Pulmonary artery endothelial cell (primary cell): ENCODE measurements around the gene OSM. TPM values are rescaled to one million over a fixed set of nuclear protein-coding genes. Genes with fewer than 3 reads are reported as not detected.

Experiments used
- DNase-seq: peaks from one replicate; pipeline ENCODE4 v3.0.0-alpha.2; 2011; ENCODE audit warnings: low read depth, low spot score
- total RNA-seq: library from RNA; depleted of rRNA; stranded (reverse); fragments of >200 nt; gene quantifications from 2 replicates; pipeline ENCODE4 v1.2.3, GENCODE V29; 2014

OSM gene
- total RNA-seq, 1 donor from 2014 or later, result not detected

DNA sequence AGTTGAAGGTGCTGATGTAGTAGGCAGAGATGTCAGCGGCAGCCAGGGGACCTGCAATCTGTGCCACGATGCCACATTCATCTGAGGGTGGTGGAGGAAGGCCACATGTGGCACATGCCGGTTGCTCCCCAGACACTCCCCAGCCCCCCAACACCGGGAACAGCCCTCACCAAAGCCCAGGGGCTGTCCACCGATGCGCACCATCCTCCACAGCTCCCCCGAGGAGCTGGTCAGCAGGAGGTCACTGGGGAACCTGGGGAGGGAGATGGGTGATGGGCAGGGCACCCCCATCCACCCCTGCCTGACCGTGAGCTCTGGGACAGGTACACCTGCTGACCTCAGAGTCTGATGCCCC lies 19.2 kb upstream of the OSM start:
- no peak for DNase-seq

DNA sequence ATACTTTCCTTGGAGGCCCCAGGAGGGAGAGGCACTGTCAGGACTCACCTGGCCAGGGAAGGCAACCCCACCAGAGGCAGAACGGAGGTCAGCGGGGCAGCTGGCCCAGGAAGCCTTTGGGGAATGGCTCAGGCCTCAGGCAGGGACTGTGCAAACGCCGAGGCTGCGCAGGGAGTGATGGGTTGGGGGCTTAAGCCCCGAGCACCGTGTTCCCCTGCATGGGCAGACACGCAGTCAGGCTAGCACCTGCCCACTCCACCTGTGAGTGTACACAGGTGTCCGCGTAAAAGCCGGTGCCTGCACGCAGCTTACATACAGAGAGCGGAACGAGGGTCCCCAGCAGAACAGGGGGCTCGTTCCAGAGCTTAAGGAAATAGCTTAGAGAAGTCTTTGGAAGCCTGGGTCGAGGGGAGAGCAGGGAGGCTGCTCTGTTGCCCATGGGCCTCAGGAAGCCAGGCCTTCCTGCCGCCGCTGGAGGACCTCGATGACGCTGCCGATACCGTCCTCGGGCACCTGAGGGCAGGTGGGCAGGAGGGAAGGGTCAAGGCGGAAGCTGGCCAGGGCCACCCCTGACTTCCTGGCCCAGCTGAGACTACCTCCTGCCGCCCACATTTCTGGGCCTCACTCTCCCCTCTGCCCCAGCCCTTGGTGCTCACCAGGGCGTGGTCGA lies 18.7 kb upstream of the OSM start:
- DNase-seq, result no peak

DNA sequence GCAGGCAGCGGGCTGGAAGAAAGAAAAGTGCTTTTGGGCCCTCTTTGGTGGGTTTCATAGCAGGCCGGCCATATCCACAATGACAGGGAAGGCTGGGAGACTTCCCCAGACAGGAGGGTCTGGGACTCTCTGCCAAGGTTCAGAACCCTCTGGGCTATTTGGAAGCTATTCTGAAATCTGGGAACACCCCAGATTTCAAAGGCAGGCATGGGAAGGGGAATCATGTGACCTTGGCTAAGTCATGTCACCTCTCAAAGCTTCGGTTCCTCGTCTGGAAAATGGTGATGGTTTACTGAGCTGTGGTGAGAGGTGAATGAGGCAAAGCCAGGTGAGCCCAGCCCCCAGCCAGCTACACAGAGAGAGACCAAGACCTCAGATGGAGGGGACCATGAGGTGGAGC lies 18.0 kb upstream of the OSM start:
- DNase-seq, result no peak

DNA sequence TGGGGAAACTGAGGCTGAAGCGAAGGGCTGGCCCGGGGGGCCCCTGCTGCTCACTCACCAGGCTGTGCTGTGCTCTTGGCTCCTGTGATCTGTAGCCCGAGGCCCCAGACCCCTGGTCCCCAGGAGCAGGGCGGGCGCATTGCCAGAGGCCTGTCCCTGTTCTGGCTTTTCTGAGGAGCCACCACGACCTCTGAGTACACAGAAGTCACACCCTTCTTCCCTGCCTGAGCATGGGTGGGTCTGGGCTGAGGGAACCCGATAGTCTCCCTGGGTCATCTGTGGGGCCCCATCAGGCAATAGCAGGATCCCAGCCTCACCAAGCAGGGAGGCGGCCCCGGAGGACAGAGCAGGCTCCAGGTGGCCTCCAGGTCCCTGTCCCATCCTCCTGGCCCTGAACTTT lies 17.5 kb upstream of the OSM start:
- no peak for DNase-seq

DNA sequence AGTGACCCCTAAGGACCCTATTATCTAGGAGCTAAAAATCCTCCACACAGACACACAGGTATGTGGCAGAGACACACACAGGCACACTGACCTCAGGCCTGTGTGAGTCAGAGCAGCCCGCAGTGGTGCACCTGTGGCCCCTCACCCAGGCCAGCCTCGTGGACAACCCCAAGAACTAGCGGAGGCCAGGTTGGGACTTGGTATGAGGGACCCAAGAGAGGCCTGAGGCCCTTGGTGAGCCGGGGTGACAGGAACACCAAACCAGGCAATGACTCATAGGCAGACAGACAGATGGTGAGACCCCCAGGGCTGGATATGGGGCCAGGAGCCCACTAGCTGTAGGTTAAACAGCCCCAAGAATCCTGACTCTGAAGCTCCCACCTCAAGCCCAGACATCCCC lies 16.7 kb upstream of the OSM start:
- no peak for DNase-seq

DNA sequence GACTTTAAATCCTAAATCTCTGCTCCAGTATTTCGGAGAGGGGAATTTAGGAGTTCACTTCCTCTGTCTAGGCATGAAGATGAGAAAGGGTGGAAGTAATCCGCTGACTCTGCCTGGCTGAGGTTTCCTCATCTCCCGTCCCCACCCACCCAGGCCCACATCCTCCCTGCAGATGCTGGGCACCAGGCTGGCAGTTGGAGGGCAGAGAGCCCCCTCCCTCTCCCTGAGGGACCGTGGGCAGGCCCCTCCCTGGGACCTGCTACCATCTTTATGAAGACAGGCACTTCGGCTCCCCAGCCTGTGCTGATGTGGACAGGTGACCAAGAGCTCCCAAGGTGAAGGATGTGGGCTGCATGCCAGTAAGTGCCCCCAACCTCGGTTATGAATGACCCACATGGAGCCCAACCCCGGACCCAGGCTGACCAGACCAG lies 16.0 kb upstream of the OSM start:
- DNase-seq, result no peak

DNA sequence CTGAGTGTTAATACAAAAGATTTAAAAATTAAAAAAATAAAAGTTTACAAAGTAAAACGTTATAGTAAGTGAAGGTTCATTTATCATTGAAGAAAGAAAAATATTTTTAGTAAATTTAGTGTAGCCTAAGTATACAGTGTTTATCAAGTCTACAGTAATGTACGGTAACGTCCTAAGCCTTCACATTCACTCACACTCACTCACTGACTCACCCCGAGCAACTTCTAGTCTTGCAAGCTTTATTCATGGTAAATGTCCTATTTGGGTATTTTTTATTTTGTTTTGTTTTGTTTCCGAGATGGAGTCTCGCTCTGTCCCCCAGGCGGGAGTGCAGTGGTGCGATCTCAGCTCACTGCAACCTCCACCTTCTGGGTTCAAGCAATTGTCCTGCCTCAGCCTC lies 13.9 kb upstream of the OSM start:
- no peak for DNase-seq

DNA sequence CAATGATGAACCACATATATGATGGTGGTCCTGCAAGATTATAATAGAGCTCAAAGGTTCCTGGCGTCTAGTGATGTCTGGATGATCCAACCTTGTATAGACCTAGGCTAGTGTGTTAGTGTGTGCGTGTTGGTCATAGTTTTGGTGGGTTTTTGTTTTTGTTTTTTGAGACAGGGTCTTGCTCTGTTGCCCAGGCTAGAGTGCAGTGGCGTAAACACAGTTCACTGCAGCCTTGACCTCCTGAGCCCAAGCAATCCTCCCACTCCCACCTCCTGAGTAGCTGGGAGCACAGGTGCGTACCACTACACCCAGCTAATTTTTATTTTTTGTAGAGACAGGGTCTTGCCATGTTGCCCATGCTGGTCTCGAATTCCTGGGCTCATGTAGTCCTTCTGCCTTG lies 13.3 kb upstream of the OSM start:
- no peak for DNase-seq

DNA sequence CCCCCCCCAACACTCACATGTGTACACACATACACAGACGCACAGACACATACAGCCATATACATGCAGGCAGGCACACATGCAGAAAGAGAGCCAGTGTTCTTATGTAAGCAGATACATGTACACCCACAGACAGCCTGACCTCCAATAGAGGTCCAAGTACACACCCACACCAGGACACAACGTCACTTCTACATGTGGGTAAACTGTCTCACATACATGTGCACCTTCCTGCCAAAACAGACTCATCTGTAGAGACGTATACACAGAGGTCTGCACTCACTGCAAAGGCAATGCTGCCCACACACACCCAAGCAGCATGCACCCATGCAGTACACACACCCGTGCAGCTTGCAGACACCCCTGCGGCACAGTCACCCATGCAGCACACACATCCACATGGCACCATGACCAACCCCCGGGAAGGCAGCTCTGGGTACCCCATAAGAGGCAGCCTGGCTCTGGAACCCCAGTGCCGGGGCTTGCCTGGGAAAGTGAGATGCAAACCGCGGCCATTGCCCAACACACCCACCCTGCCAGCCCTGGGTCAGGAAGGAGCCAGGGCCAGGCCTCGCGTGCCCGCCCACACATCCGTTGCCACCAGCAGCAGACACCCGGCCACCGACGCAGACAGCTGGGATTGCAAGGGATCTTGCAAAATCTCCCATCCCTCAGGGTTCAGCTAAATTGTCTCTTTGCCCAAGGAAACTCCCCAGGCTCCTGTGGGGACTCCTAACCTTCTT lies 12.6 kb upstream of the OSM start:
- DNase-seq, result no peak

DNA sequence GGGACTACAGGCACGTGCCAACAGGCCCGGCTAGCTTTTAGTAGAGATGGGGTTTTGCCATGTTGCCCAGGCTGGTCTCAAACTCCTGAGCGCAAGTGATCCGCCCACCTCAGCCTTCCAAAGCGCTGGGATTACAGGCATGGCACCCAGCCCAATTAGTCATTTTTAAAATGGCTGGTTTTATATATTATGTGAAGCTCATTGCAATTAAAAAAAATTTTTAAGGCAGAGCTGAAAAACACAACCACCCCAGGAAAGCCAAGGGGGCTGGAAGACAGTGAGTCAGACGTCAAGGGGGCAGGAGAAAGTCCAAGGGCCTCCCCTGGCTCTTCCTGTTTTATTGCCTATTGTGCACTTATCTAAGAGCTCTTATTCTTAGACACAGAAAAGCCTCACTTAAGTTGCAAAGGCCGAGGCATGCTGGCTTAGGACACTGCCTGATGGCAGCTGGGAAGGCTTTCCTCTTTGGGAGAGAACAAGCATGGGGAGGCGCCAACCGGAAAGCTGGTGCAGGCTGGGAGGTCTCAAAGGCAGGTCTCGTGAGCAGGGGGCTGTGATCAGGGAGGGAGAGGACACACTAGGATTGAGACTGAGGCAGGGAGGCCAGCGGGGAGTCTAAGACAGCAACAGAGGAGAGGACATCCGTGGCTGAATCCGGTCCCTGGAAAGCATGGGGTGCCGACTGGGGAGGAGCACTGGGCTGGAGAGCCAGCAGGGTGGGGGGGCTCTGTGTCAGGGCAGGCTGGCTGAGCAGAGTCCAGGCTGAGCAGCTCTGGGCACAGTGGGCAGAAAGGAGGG lies 11.1 kb upstream of the OSM start:
- peak; percentile 68 for DNase-seq

DNA sequence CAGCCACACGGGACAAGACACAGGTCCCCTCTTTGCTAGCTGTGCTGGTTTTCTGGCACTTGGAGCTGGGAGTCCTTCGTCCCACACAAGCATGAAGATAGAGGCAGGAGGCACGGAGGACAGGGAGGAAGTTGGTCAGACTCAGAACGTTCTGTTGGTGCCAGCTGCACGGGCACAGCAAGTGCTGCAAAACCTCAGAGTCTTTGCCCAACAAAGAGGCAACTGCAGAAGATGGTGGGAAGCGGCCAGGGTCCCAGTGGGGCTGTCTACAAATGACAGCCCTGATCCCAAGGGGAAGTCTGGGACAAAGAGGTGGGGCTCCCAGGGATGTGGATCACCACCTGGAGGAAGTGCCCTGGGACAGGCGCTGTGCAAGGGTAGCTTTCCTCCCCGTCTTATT lies 9.4 kb upstream of the OSM start:
- no peak for DNase-seq

DNA sequence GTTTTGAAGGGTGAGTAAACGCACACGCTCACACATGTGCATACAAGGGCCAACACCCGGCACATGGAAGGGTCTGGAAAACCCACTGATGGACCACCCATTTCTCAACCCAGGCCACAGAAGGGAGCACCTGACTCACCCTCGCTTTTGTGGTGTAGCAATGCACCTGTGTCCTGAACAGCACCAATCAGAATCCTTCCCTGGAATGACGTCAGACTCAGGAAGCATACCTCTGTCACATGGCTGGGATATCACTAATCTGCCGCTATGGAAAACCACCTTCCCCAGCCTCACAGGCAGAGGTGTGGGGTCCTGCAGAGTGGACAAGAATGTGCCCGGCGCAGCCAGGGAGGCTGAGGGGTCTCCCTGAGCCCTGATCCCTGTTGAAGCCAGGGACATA lies 9.0 kb upstream of the OSM start:
- no peak for DNase-seq

DNA sequence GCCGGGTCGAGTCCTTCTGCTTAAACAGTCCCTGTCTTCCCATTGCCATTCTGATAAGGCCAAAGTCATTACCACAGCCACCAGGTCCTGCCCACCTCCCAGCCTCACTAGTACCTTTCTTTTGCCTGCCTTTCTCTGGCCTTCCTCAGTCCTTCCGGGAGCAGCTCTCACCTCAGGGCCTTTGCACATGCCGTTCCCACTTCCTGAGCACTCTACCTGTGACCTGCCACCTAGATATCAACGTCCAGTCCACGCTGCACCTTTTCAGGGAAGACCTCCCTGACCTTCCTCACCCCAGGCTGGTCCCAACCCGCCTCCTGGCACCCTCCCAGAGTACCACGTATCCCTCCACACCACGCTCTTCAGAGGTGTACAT lies 7.8 kb upstream of the OSM start:
- no peak for DNase-seq

DNA sequence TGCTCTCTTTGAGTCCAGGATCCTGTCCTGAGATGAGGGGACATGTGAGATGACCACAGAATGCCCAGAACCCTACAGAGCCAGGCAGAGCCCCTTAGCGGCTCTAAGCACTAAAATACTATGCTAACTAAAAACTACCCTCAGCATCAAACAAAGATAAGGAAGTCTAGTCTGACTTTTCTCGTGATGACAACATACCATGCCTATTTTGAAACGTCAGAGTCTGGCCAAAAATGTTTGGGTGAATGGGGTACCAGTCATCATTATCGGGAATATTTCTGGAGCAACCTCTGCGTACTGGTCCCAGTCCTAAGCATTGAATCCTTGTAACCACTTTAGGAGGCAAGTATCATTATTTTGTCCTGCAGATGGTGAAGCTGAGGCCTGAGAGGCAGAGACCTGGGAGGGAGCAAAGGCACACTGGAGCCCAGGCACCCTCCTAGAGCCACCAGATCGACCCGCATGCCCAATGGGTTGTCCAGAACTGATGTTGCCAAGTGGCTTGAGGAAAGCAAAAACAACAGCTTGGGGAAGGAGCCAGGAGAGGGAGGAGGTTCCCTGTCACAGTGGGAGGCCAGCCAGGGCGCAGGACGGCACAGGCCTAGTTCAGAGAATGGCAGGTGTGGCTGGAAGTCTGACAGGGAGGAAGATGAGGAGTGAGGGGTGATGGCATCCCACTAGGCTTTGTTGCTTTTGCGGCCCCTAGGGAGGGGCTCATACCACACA lies 7.2 kb upstream of the OSM start:
- no peak for DNase-seq

DNA sequence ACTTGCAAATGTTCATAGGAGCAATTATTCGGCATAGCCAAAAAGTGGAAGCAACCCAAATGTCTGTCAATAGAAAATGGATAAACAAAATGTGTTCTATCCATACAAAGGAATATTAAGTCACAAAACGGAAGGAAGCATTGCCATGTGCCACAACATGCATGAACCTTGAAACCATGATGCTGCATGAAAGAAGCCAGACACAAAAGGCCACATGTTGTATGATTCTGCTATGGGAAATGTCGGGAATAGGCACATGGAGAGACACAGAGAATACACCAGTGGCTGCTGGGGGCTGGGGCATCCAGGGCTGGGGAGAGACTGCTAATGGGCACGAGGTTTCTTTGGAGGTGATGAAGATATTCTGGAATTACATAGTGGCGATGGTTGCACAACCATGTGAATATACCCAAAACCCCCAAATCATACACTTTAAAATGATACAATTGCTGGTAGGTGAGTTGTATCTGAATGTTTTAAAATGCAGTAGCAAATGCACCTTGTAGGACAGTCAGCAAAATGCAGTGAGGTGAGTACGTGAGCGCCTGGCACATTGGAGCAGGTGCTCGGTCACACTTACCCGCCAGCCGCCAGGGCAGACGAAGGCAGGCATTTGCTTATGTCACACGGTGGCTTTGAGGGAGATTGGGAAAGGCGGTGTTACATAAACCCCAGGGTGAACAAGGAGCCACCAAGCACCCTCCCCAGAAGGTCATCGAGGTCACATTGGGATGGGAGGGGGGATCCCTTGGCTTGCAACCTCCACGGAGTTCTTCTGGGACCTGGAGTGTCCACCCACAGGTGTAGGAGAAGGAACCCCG lies 6.3 kb upstream of the OSM start:
- no peak for DNase-seq

DNA sequence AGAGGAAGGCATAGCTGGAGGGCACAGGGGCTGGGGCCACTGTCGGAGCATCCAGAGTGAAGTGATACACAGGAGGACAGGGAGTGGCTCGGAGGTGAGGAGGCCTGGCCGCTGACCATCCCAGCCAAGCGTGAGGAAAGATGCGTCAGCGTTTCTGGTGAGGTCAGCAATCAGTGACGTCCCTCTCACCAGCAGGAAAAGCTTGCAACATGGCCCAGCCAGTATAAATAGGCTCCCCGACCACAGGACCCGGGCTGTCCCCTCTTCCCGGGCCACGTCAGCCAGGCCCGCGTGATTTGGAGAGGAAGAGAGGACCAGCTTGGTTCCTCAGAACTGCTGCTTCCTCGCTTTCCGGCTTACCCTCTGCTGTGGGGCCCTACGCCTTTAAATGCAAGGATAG lies 4.2 kb upstream of the OSM start:
- DNase-seq, result no peak

DNA sequence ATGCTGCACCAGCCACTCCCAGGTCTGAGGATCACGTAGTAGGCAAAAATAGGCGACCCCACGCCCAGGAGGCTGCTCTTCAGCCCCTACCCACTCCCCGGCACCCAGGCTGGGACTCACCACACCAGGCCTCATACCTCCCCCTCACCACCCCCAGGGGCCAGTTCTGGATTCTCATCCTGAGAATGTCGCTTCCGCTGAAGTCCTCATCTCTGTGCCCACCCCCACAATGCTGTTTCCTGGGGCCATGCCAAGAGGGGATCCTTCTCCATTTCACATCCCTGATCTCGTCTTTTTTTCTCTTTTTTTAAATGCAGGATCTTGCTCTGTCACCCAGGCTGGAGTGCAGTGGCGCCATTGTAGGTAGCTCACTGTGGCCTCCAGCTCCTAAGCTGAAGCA lies 1.7 kb upstream of the OSM start:
- DNase-seq, result no peak

DNA sequence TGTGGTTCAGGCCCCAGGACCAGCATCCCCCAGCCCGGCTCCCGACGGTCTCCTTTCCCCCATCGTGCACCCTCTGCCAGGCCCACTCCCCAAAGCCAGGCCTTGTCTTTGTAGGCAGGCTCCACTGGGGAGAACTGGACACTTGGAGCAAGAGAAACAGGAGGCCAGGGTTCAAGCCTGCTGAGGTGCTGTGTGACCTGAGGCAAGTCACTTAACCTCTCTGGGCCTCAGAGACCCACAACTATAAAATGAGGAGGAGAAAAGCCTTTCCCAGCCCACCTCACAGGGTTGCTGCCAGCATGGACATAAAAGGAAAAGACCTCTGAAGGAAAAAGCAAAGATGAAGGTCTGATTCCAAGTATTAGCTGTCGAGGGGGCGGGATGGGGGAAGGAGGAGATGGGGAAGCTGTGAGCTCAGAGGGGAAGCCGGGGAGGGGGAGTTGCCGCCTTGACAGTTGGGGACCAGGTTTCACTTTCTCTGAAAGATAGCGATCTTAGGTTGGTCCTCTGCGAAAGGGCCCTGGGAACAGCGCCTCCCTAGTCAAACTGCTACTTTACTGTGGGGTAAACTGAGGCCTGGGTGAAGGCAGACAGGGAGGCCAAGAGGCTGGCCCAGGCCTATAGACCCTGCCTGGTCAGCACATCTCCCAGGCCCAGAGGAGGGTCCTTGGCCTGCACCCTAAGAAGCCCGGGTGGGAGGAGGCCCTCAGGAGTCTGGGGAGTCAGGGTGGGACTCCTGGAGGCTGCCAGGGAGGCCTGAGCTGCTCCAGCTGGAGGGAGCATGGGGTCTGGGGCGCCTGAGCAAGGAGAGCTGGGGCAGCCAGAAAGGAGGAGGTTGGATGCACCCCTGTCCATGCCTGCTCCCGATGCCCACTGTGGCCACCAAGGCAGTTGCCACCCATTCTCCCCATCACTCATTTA lies 991 bp upstream of the OSM start:
- no peak for DNase-seq

DNA sequence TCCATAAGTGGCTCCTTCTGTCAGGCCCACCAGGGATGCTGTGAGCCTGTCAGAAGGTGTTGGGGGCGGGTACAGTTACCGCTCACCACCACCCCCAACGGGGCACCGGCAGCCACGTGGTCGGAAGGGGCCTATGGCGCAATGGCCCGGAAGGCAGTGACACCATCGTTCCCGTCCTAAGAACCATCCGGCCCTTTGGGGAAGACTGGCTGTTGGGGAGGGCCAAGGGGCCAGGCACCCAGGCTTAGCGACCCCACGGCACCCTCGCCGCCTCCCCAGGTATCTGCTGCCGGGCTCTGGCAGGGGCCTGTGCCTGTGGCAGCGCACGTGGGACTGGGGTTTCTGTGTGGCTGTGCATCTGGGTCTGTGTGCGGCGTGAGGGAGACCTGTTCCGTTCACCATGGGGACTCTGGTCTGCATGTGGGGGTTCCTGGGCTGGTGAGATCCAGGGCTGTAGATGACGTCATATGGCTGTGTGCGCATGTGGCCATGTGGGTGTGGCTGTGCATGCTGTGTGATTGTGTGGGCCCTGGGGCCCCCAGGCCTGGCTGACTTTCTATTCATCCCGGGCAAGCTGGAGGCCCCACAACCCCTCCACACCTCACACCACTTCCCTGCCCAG lies 717 bp downstream of the OSM start:
- DNase-seq, result no peak
